OCI-LY1 (cell line): ENCODE measurements around the gene OSBPL6.

ENCODE experiments used
- H2AFZ ChIP-seq: fragments of 200-600 bp; sonication (generic), shearing (Covaris generic); 2 replicates; pipeline ENCODE4 v1.6.0; 2014; ENCODE audit warnings: antibody characterized with exemption, mild to moderate bottlenecking, low read length
- H3F3A ChIP-seq: fragments of 200-600 bp; sonication (generic), shearing (Covaris generic); 2 replicates; pipeline ENCODE4 v1.6.0; 2014; ENCODE audit warnings: mild to moderate bottlenecking, antibody characterized with exemption, low read length, moderate library complexity; ENCODE audit not compliant: insufficient read depth
- H3K27ac ChIP-seq: fragments of 200-600 bp; sonication (generic); 2 replicates; pipeline ENCODE4 v1.5.1; 2014; ENCODE audit warnings: low read length, mixed run types, mild to moderate bottlenecking, low read depth; ENCODE audit not compliant: poor library complexity, severe bottlenecking
- H3K27me3 ChIP-seq: fragments of 200-600 bp; sonication (generic); 2 replicates; pipeline ENCODE4 v1.6.0; 2014; ENCODE audit warnings: antibody characterized with exemption, mild to moderate bottlenecking, low read length, moderate library complexity; ENCODE audit not compliant: insufficient read depth
- H3K36me3 ChIP-seq: fragments of 200-600 bp; sonication (generic); 2 replicates; pipeline ENCODE4 v1.6.1; 2014; ENCODE audit warnings: mild to moderate bottlenecking, antibody characterized with exemption, low read length, moderate library complexity, mixed read lengths; ENCODE audit not compliant: insufficient read depth
- H3K4me1 ChIP-seq: fragments of 200-600 bp; sonication (generic); 2 replicates; pipeline ENCODE4 v1.5.1; 2014; ENCODE audit warnings: mild to moderate bottlenecking, low read length, moderate library complexity; ENCODE audit not compliant: insufficient read depth, severe bottlenecking
- H3K4me2 ChIP-seq: fragments of 200-600 bp; sonication (generic), shearing (Covaris generic); 2 replicates; pipeline ENCODE4 v1.6.1; 2014; ENCODE audit warnings: low read length
- H3K4me3 ChIP-seq: fragments of 200-600 bp; sonication (generic); 2 replicates; pipeline ENCODE4 v1.5.1; 2014; ENCODE audit warnings: low read length, low read depth, mild to moderate bottlenecking, mixed read lengths; ENCODE audit not compliant: poor library complexity, severe bottlenecking
- H3K79me2 ChIP-seq: fragments of 200-600 bp; shearing (Covaris generic); 2 replicates; pipeline ENCODE4 v1.6.1; 2016; ENCODE audit warnings: mixed run types, low read length, mixed read lengths; ENCODE audit not compliant: insufficient read depth
- H3K9ac ChIP-seq: fragments of 200-600 bp; sonication (generic), shearing (Covaris generic); 2 replicates; pipeline ENCODE4 v1.6.1; 2014; ENCODE audit warnings: mild to moderate bottlenecking, low read length, mixed read lengths
- H3K9me2 ChIP-seq: fragments of 200-600 bp; sonication (generic), shearing (Covaris generic); 2 replicates; pipeline ENCODE4 v1.6.1; 2014; ENCODE audit warnings: low read depth, mild to moderate bottlenecking, low read length, mixed read lengths
- H3K9me3 ChIP-seq: fragments of 200-600 bp; shearing (Covaris generic); 2 replicates; pipeline ENCODE4 v1.6.1; 2014; ENCODE audit warnings: low read length, mixed read lengths
- H4K20me1 ChIP-seq: fragments of 200-600 bp; sonication (generic), shearing (Covaris generic); 2 replicates; pipeline ENCODE4 v1.6.0; 2016; ENCODE audit warnings: mild to moderate bottlenecking, low read length; ENCODE audit not compliant: insufficient read depth
- CTCF ChIP-seq: fragments of 200-600 bp; sonication (generic), shearing (Covaris generic); IDR thresholded peaks from 2 replicates; pipeline ENCODE4 v1.5.1; 2017; ENCODE audit warnings: mild to moderate bottlenecking, antibody characterized with exemption, low read length, moderate library complexity, mixed read lengths
- EZH2 ChIP-seq: fragments of 200-600 bp; sonication (generic), shearing (Covaris generic); IDR thresholded peaks from 2 replicates; pipeline ENCODE4 v1.8.0; 2017; ENCODE audit warnings: borderline replicate concordance, mixed run types, mild to moderate bottlenecking, antibody characterized with exemption, low read length, moderate library complexity, mixed read lengths

The OSBPL6 gene

DNA sequence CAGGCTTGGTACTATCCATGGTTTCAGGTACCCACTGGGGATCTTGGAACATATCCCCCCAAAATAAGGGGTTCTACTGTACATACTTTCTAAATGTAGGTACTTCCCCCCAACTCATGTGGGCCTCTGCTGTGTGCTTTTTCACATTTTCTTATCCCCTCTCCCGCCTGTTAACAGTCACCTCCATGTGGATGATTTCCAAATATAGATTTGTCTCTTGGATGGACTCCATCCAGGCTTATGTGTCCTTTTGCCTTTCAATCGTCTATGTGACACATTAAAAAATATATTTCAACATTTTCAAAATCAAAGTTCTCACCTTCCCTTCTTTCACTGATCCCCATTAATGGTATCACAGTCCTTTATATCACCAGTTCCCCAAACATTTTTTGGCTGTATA lies 44.4 kb downstream of the OSBPL6 start:
- Histone ChIP-seq H3K9me3 (no peaks in the 10 kb centered on the region), H3K36me3 (no peaks in the 10 kb centered on the region), H3K4me2 (no peak overlapping the region), H4K20me1 (no peaks in the 10 kb centered on the region), H3K9ac (no peak overlapping the region), H2AFZ (no peak overlapping the region), H3F3A (no peaks in the 10 kb centered on the region), H3K4me3 (no peak overlapping the region), H3K79me2 (no peaks in the 10 kb centered on the region), H3K4me1 (no peaks in the 10 kb centered on the region), H3K27ac (no peak overlapping the region), H3K27me3 (no peaks in the 10 kb centered on the region), H3K9me2 (no peaks in the 10 kb centered on the region)
- TF ChIP-seq CTCF (no peak), EZH2 (no peak)

GRCh38 chr2:178241844-178242551 lies 47.7 kb downstream of the OSBPL6 start:
- Histone ChIP-seq H3K27ac (no peak overlapping the region), H3K9ac (no peak overlapping the region), H3K79me2 (no peaks in the 10 kb centered on the region), H4K20me1 (no peaks in the 10 kb centered on the region), H3F3A (no peaks in the 10 kb centered on the region), H3K4me3 (no peak overlapping the region), H3K36me3 (no peaks in the 10 kb centered on the region), H3K9me2 (no peaks in the 10 kb centered on the region), H3K4me2 (no peak overlapping the region), H3K27me3 (no peaks in the 10 kb centered on the region), H3K4me1 (no peaks in the 10 kb centered on the region), H3K9me3 (no peaks in the 10 kb centered on the region), H2AFZ (no peak overlapping the region)
- no peak for TF ChIP-seq EZH2
- TF ChIP-seq CTCF, result no peak

DNA sequence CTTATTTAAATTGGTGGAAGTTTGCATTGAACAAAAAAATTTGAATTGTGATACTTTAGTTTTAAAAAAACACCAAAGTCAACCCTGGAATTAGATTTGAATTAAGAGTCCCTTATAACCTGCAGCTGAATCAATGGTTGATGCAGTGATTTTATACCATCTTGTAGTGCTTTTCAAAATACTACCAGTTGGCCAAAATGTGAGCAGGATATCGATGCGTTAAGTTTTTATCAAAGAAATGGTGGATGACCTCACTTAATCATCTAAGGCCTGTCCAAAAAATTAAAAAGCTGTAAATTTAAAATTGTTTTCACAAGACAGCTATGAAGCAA lies 48.2 kb downstream of the OSBPL6 start:
- Histone ChIP-seq H3K4me3 (no peak overlapping the region), H4K20me1 (no peaks in the 10 kb centered on the region), H3K27ac (no peak overlapping the region), H3K4me2 (no peak overlapping the region), H3K9me2 (no peaks in the 10 kb centered on the region), H3K27me3 (no peaks in the 10 kb centered on the region), H3F3A (no peaks in the 10 kb centered on the region), H3K79me2 (no peaks in the 10 kb centered on the region), H2AFZ (no peak overlapping the region), H3K4me1 (no peaks in the 10 kb centered on the region), H3K9ac (no peak overlapping the region), H3K9me3 (no peaks in the 10 kb centered on the region), H3K36me3 (no peaks in the 10 kb centered on the region)
- TF ChIP-seq CTCF, result no peak
- no peak for TF ChIP-seq EZH2
